Gastroesophageal sphincter (tissue), 4 donors: ENCODE measurements around the gene UVRAG. TPM values are rescaled to one million over a fixed set of nuclear protein-coding genes. Genes with fewer than 3 reads are reported as not detected.
"Not testable (repeated sequence)": the region's sequence is repeated elsewhere in the genome, so short reads cannot be mapped to it uniquely, and the experiment has no call there.

ENCODE experiments used
- ATAC-seq: fragments of 150-250 bp; one replicate; pipeline ENCODE4 v1.9.1; 2016; ENCODE audit warnings: mild to moderate bottlenecking, moderate library complexity
- H3K27ac ChIP-seq, 4 donors: fragments of 200-600 bp; sonication (generic) in 3 of 4; 1 replicate in 3 of 4; 2 replicates in 1 of 4; pipeline ENCODE4 v1.5.1; 2016 to 2019
- H3K27me3 ChIP-seq: fragments of 200-600 bp; sonication (generic); one replicate; pipeline ENCODE4 v1.5.1; 2019
- H3K36me3 ChIP-seq, 2 donors: fragments of 200-600 bp; sonication (generic); one replicate each; pipeline ENCODE4 v1.5.1; 2019; ENCODE audit warnings: control low read depth in 1 of 2
- H3K4me1 ChIP-seq, 3 donors: fragments of 200-600 bp; sonication (generic); 1 replicate in 2 of 3; 2 replicates in 1 of 3; pipeline ENCODE4 v1.5.1; 2016 to 2019; ENCODE audit warnings: control low read depth in 2 of 3
- H3K4me3 ChIP-seq, 2 donors: fragments of 200-600 bp; sonication (generic); one replicate each; pipeline ENCODE4 v1.5.1; 2019; ENCODE audit warnings: mild to moderate bottlenecking in 1 of 2, moderate library complexity in 1 of 2
- H3K9me3 ChIP-seq, 3 donors: fragments of 200-600 bp; sonication (generic); one replicate each; pipeline ENCODE4 v1.5.1; 2017 to 2019; ENCODE audit warnings: control low read depth in 2 of 3
- CTCF ChIP-seq, 4 experiments: fragments of 200-600 bp in 2 of 4; fragments of 450-650 bp in 2 of 4; sonication (generic) in 1 of 4; IDR thresholded peaks; one replicate each; pipeline ENCODE4 v1.5.1; 2017 to 2019; ENCODE audit warnings: antibody characterized with exemption in 4 of 4, mild to moderate bottlenecking in 2 of 4, moderate library complexity in 2 of 4
- EP300 ChIP-seq: sonication (generic); formaldehyde crosslinking; IDR thresholded peaks from one replicate; pipeline ENCODE4 v1.6.1; 2017; ENCODE audit warnings: antibody characterized with exemption, mild to moderate bottlenecking
- POLR2A ChIP-seq, 2 donors: fragments of 450-650 bp; IDR thresholded peaks; one replicate each; pipeline ENCODE4 v1.6.1; 2017; ENCODE audit warnings: antibody characterized with exemption in 2 of 2, mild to moderate bottlenecking in 2 of 2, moderate library complexity in 1 of 2
- POLR2AphosphoS5 ChIP-seq: sonication (generic); formaldehyde crosslinking; IDR thresholded peaks from one replicate; pipeline ENCODE4 v1.6.1; 2017; ENCODE audit warnings: antibody characterized with exemption
- WGBS, 2 donors: methylation state at CpG; one replicate each; pipeline ENCODE4 v1.1.5; 2018; ENCODE audit warnings: low coverage in 1 of 2; 5-methylcytosine and 5-hydroxymethylcytosine counted together
- total RNA-seq, 4 donors: library from RNA; depleted of rRNA; stranded (reverse); fragments of >200 nt; gene quantifications; one replicate each; pipeline ENCODE4 v1.1.0, GENCODE V29; 2016

Gene UVRAG
- total RNA-seq, 4 donors from 2014 or later = 28.1 to 50.1 (median 34.7) TPM

- H3K36me3 ChIP-seq = no peaks in the 10 kb centered on the region
- 92% methylated on average over 4 of the region's 4 CpGs for WGBS, 2 donors
- H3K27me3 ChIP-seq = no peaks in the 10 kb centered on the region
- H3K9me3 ChIP-seq = no peaks in the 10 kb centered on the region
- H3K4me1 ChIP-seq = peaks cover 3 to 24% (median 15%) of the 10 kb centered on the region in 3 donors
- H3K4me3 ChIP-seq = no peak overlapping the region
- TF ChIP-seq EP300 (no peak), POLR2AphosphoS5 (no peak), CTCF (IDR thresholded peaks at IDR 0.05) (no peak), POLR2A (IDR thresholded peaks at IDR 0.05) (no peak)
- no peak for ATAC-seq
- no peak overlapping the region for H3K27ac ChIP-seq
Observed at GRCh38 chr11:75929706-75930105, 114.7 kb downstream of the UVRAG start.

- Histone ChIP-seq H3K4me3 (no peak overlapping the region), H3K27me3 (no peaks in the 10 kb centered on the region), H3K27ac (no peak overlapping the region), H3K9me3 (no peaks in the 10 kb centered on the region), H3K36me3 (no peaks in the 10 kb centered on the region), H3K4me1 (peaks cover 0 to 15% (median 6%) of the 10 kb centered on the region in 3 donors)
- 41 to 77% methylated on average over 5 of the region's 5 CpGs for WGBS, 2 donors
- no peak for ATAC-seq
- TF ChIP-seq POLR2AphosphoS5 = no peak
- no peak for TF ChIP-seq EP300
- no peak for TF ChIP-seq POLR2A (IDR thresholded peaks at IDR 0.05)
Observed at GRCh38 chr11:75930534-75930933, 115.5 kb downstream of the UVRAG start.

- Histone ChIP-seq H3K9me3 (no peaks in the 10 kb centered on the region), H3K27me3 (no peaks in the 10 kb centered on the region), H3K4me3 (no peak overlapping the region), H3K36me3 (no peaks in the 10 kb centered on the region), H3K27ac (no peak overlapping the region), H3K4me1 (peaks cover 0 to 9% (median under 1%) of the 10 kb centered on the region in 3 donors)
- 17 to 38% methylated on average over 1 of the region's 1 CpG for WGBS, 2 donors
- TF ChIP-seq EP300 (no peak), POLR2A (IDR thresholded peaks at IDR 0.05) (no peak), POLR2AphosphoS5 (no peak), CTCF (IDR thresholded peaks at IDR 0.05) (no peak)
- ATAC-seq = no peak
Observed at GRCh38 chr11:75931124-75931523, 116.1 kb downstream of the UVRAG start.

- H3K27me3 ChIP-seq, ATAC-seq, H3K36me3 ChIP-seq, H3K4me1 ChIP-seq, H3K27ac ChIP-seq, H3K9me3 ChIP-seq, H3K4me3 ChIP-seq: not testable (repeated sequence)
- whole genome bisulfite sequencing, 2 donors = 88 to 100% methylated on average over 1 of the region's 1 CpG
Observed at GRCh38 chr11:75933736-75934135, 118.7 kb downstream of the UVRAG start.

GRCh38 chr11:75934851-75935250, 119.8 kb downstream of the UVRAG start:
- Histone ChIP-seq H3K4me3 (no peak overlapping the region), H3K4me1 (peaks cover 0 to 15% (median 0%) of the 10 kb centered on the region in 3 donors), H3K36me3 (no peaks in the 10 kb centered on the region), H3K27me3 (no peaks in the 10 kb centered on the region), H3K9me3 (no peaks in the 10 kb centered on the region), H3K27ac (no peak overlapping the region)
- no peak for ATAC-seq
- TF ChIP-seq EP300 (no peak), POLR2AphosphoS5 (no peak), CTCF (IDR thresholded peaks at IDR 0.05) (no peak), POLR2A (IDR thresholded peaks at IDR 0.05) (no peak)

- TF ChIP-seq POLR2AphosphoS5 = no peak
- ATAC-seq = no peak
- Histone ChIP-seq H3K36me3 (no peaks in the 10 kb centered on the region), H3K27me3 (no peaks in the 10 kb centered on the region), H3K27ac (no peak overlapping the region), H3K9me3 (no peaks in the 10 kb centered on the region), H3K4me1 (peaks cover 0 to 32% (median 0%) of the 10 kb centered on the region in 3 donors), H3K4me3 (no peak overlapping the region)
- 80 to 100% methylated on average over 1 to 3 of the region's 3 CpGs for WGBS, 2 donors
Observed at GRCh38 chr11:75938543-75938942, 123.5 kb downstream of the UVRAG start.
